H9 (cell line): ENCODE data around the gene MSI2. TPM values are rescaled to one million over a fixed set of nuclear protein-coding genes. Genes with fewer than 3 reads are reported as not detected.

Experiments
- DNase-seq: peaks from one replicate; pipeline ENCODE4 v3.0.0-alpha.2; 2017
- H2AFZ ChIP-seq: one replicate; pipeline ENCODE4 v1.6.1; 2013; ENCODE audit warnings: mild to moderate bottlenecking, low read length, control low read depth, moderate library complexity
- H2AK5ac ChIP-seq: 2 replicates; pipeline ENCODE4 v1.6.1; 2013; ENCODE audit warnings: low read length, control low read depth, mixed read lengths; ENCODE audit not compliant: insufficient read length
- H2BK120ac ChIP-seq: one replicate; pipeline ENCODE4 v1.6.1; 2013; ENCODE audit warnings: low read depth, mild to moderate bottlenecking, low read length, control low read depth, inconsistent platforms; ENCODE audit not compliant: poor library complexity, severe bottlenecking
- H2BK12ac ChIP-seq: 2 replicates; pipeline ENCODE4 v1.6.1; 2013; ENCODE audit warnings: low read length, control low read depth, mixed read lengths, low read depth; ENCODE audit not compliant: insufficient read length
- H2BK15ac ChIP-seq: 2 replicates; pipeline ENCODE4 v1.6.1; 2013; ENCODE audit warnings: low read depth, low read length, control low read depth
- H2BK20ac ChIP-seq: one replicate; pipeline ENCODE4 v1.6.1; 2013; ENCODE audit warnings: low read depth, mild to moderate bottlenecking, low read length, control low read depth, inconsistent platforms; ENCODE audit not compliant: poor library complexity, severe bottlenecking
- H2BK5ac ChIP-seq: 2 replicates; pipeline ENCODE4 v1.6.1; 2013; ENCODE audit warnings: low read length, control low read depth, mixed read lengths; ENCODE audit not compliant: insufficient read length
- H3K14ac ChIP-seq: 2 replicates; pipeline ENCODE4 v1.6.1; 2013; ENCODE audit warnings: low read length, control low read depth; ENCODE audit not compliant: insufficient read depth
- H3K18ac ChIP-seq: 2 replicates; pipeline ENCODE4 v1.6.1; 2013; ENCODE audit warnings: low read depth, mild to moderate bottlenecking, mixed read lengths, low read length, control low read depth; ENCODE audit not compliant: insufficient read length
- H3K23ac ChIP-seq: 2 replicates; pipeline ENCODE4 v1.6.1; 2013; ENCODE audit warnings: low read length, control low read depth, mixed read lengths, low read depth; ENCODE audit not compliant: insufficient read length
- H3K23me2 ChIP-seq: 2 replicates; pipeline ENCODE4 v1.6.1; 2013; ENCODE audit warnings: low read depth, mild to moderate bottlenecking, mixed read lengths, low read length, control low read depth; ENCODE audit not compliant: insufficient read length, poor library complexity, severe bottlenecking
- H3K27ac ChIP-seq: 2 replicates; pipeline ENCODE4 v1.5.1; 2013; ENCODE audit warnings: low read length, control low read depth, mixed read lengths, low read depth; ENCODE audit not compliant: insufficient read length
- H3K27me3 ChIP-seq: 2 replicates; pipeline ENCODE4 v1.6.1; 2013; ENCODE audit warnings: low read length, control low read depth, inconsistent platforms; ENCODE audit not compliant: insufficient read depth
- H3K4ac ChIP-seq: 2 replicates; pipeline ENCODE4 v1.6.1; 2013; ENCODE audit warnings: low read depth, mild to moderate bottlenecking, control low read depth, inconsistent platforms, low read length, moderate library complexity
- H3K4me1 ChIP-seq: 2 replicates; pipeline ENCODE4 v1.6.1; 2013; ENCODE audit warnings: low read length, control low read depth, inconsistent platforms; ENCODE audit not compliant: insufficient read depth
- H3K4me2 ChIP-seq: 2 replicates; pipeline ENCODE4 v1.6.1; 2013; ENCODE audit warnings: low read length, control low read depth, mixed read lengths; ENCODE audit not compliant: insufficient read length, insufficient read depth
- H3K56ac ChIP-seq: 2 replicates; pipeline ENCODE4 v1.6.1; 2013; ENCODE audit warnings: low read depth, mild to moderate bottlenecking, mixed read lengths, low read length, control low read depth; ENCODE audit not compliant: insufficient read length
- H3K79me1 ChIP-seq: 2 replicates; pipeline ENCODE4 v1.6.1; 2013; ENCODE audit warnings: low read depth, mild to moderate bottlenecking, moderate library complexity, low read length, control low read depth, inconsistent platforms; ENCODE audit not compliant: insufficient read depth, poor library complexity, severe bottlenecking
- H3K79me2 ChIP-seq: 2 replicates; pipeline ENCODE4 v1.6.1; 2013; ENCODE audit warnings: low read length, control low read depth, inconsistent platforms; ENCODE audit not compliant: insufficient read depth
- H3K9ac ChIP-seq: 2 replicates; pipeline ENCODE4 v1.6.1; 2013; ENCODE audit warnings: low read length, control low read depth, mixed read lengths; ENCODE audit not compliant: insufficient read length; ENCODE audit errors: extremely low read depth
- H3K9me3 ChIP-seq: one replicate; pipeline ENCODE4 v1.6.1; 2013; ENCODE audit warnings: low read depth, low read length, inconsistent platforms; ENCODE audit not compliant: control insufficient read depth
- H3T11ph ChIP-seq: one replicate; pipeline ENCODE4 v1.6.1; 2013; ENCODE audit warnings: mild to moderate bottlenecking, low read length, control low read depth, inconsistent platforms
- H4K20me1 ChIP-seq: one replicate; pipeline ENCODE4 v1.6.1; 2013; ENCODE audit not compliant: control insufficient read depth, insufficient read length, insufficient read depth
- H4K5ac ChIP-seq: 2 replicates; pipeline ENCODE4 v1.6.1; 2013; ENCODE audit warnings: low read depth, mild to moderate bottlenecking, mixed read lengths, low read length, control low read depth; ENCODE audit not compliant: insufficient read length
- H4K8ac ChIP-seq: replicated peaks from 2 replicates; pipeline ENCODE4 v1.6.1; 2013; ENCODE audit warnings: low read length, control low read depth, mixed read lengths, low read depth; ENCODE audit not compliant: insufficient read length
- H4K91ac ChIP-seq: 2 replicates; pipeline ENCODE4 v1.6.1; 2013; ENCODE audit warnings: low read depth, mild to moderate bottlenecking, moderate library complexity, mixed read lengths, low read length, control low read depth; ENCODE audit not compliant: insufficient read length
- H3K27ac Mint-ChIP-seq, 3 experiments: 2 replicates in 2 of 3; 3 replicates in 1 of 3; pipeline ENCODE4 v1.8.0; 2020 to 2021; ENCODE audit warnings: mixed read lengths in 3 of 3, mild to moderate bottlenecking in 1 of 3, moderate library complexity in 1 of 3
- H3K27me3 Mint-ChIP-seq: 2 replicates; pipeline ENCODE4 v1.8.0; 2021; ENCODE audit warnings: low read depth, mild to moderate bottlenecking, moderate library complexity, mixed read lengths
- H3K36me3 Mint-ChIP-seq, 3 experiments: 2 replicates in 2 of 3; 3 replicates in 1 of 3; pipeline ENCODE4 v1.8.0; 2020 to 2021; ENCODE audit warnings: low read depth in 3 of 3, mixed read lengths in 3 of 3; ENCODE audit not compliant: insufficient read depth in 1 of 3
- H3K4me1 Mint-ChIP-seq, 2 experiments: 2 replicates each; pipeline ENCODE4 v1.8.0; 2020; ENCODE audit warnings: mixed read lengths in 2 of 2
- H3K4me3 Mint-ChIP-seq, 2 experiments: 2 replicates in 1 of 2; 3 replicates in 1 of 2; pipeline ENCODE4 v1.8.0; 2020 to 2021; ENCODE audit warnings: mild to moderate bottlenecking in 2 of 2, mixed read lengths in 2 of 2, moderate library complexity in 1 of 2
- H3K9me3 Mint-ChIP-seq, 2 experiments: 2 replicates in 1 of 2; 3 replicates in 1 of 2; pipeline ENCODE4 v1.8.0; 2020; ENCODE audit warnings: mild to moderate bottlenecking in 2 of 2, mixed read lengths in 2 of 2, moderate library complexity in 1 of 2
- CTCF ChIP-seq: fragments of 200-600 bp; sonication (generic); conservative IDR thresholded peaks from 3 replicates; pipeline ENCODE4 v1.8.0; 2021; ENCODE audit warnings: antibody characterized with exemption, mild to moderate bottlenecking
- WGBS: extraction: QIAGEN DNeasy Blood & Tissue Kit; methylation state at CpG from one replicate; pipeline ENCODE4 v1.1.7; 2013; ENCODE audit warnings: missing lambda C conversion rate, low lambda C conversion rate, mixed read lengths; ENCODE audit not compliant: insufficient read length; ENCODE audit errors: extremely low coverage; 5-methylcytosine and 5-hydroxymethylcytosine counted together
- total RNA-seq: library from RNA; stranded (reverse); gene quantifications from 2 replicates; pipeline ENCODE4 v1.2.1, GENCODE V29; 2021

The MSI2 gene
- total RNA-seq, 1 experiment from 2014 or later: 98.5 TPM

- Histone ChIP-seq H4K5ac (no peak overlapping the region), H2BK20ac (no peak overlapping the region), H3K23me2 (no peaks in the 10 kb centered on the region), H3K79me2 (no peaks in the 10 kb centered on the region), H3K23ac (no peak overlapping the region), H4K91ac (no peak overlapping the region), H2AK5ac (no peak overlapping the region), H2BK15ac (no peak overlapping the region), H3K4ac (no peak overlapping the region), H4K20me1 (no peaks in the 10 kb centered on the region), H3K4me1 (peaks cover 6% of the 10 kb centered on the region), H3K27me3 (no peaks in the 10 kb centered on the region), H2AFZ (no peak overlapping the region), H3K79me1 (no peaks in the 10 kb centered on the region), H3K56ac (no peak overlapping the region), H3K27ac (no peak overlapping the region), H3T11ph (no peak overlapping the region), H2BK5ac (no peak overlapping the region), H3K9ac (no peak overlapping the region), H3K14ac (no peak overlapping the region), H3K4me2 (no peak overlapping the region), H3K9me3 (no peaks in the 10 kb centered on the region), H3K18ac (no peak overlapping the region), H2BK12ac (no peak overlapping the region), H2BK120ac (no peak overlapping the region), H4K8ac (no peak overlapping the region)
- Mint-ChIP-seq H3K4me3 (no peak overlapping the region), H3K27me3 (no peaks in the 10 kb centered on the region), H3K9me3 (no peaks in the 10 kb centered on the region), H3K27ac (no peak overlapping the region), H3K4me1 (peaks cover 31 to 32% of the 10 kb centered on the region in 2 experiments), H3K36me3 (peaks cover 3 to 11% (median 8%) of the 10 kb centered on the region in 3 experiments; a peak in 4 of 7 replicates)
- no CpG with 5 or more reads among the region's 5 CpGs for WGBS
- no peak for DNase-seq
- TF ChIP-seq CTCF: no peak
These were observed 169.1 kb downstream of the MSI2 start for GRCh38 chr17:57425431-57425830.
